Measurements from ENCODE around the gene PDLIM3. TPM values are rescaled to one million over a fixed set of nuclear protein-coding genes. Genes with fewer than 3 reads are reported as not detected.
A peak's percentile ranks its signal among the peaks of the same experiment; 100 is the strongest.

The PDLIM3 gene
- total RNA-seq, 1 donor, result 3.0 TPM

DNA sequence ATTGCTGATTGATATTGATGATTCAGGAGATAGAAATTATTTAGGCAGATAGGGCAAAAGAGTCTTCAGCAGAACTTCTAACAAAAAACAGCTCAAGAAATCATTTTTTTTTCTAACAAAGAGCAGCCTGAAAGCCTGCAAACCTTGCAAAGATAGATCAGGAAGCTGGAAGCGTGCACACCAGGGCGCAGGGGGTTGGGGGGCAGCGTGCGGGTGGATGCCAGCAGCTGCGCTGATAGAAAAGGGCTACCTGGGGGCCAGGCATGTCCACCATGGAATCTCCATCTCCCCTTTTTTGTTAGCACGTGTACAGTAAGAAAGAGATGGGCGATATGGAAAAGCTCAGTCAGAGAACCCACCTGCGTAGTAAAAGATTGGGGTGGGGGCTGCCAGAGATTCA lies 62.1 kb downstream of the PDLIM3 start:
- TF ChIP-seq, protein P1, sequence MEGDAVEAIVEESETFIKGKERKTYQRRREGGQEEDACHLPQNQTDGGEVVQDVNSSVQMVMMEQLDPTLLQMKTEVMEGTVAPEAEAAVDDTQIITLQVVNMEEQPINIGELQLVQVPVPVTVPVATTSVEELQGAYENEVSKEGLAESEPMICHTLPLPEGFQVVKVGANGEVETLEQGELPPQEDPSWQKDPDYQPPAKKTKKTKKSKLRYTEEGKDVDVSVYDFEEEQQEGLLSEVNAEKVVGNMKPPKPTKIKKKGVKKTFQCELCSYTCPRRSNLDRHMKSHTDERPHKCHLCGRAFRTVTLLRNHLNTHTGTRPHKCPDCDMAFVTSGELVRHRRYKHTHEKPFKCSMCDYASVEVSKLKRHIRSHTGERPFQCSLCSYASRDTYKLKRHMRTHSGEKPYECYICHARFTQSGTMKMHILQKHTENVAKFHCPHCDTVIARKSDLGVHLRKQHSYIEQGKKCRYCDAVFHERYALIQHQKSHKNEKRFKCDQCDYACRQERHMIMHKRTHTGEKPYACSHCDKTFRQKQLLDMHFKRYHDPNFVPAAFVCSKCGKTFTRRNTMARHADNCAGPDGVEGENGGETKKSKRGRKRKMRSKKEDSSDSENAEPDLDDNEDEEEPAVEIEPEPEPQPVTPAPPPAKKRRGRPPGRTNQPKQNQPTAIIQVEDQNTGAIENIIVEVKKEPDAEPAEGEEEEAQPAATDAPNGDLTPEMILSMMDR (IDR thresholded peaks at IDR 0.05; ENCODE audit: insufficient read depth, low read length), result no peak
- no peak for DNase-seq (ENCODE audit: low read depth)
- H3K4me3 ChIP-seq (ENCODE audit: low read depth, low read length), result no peak overlapping the region

DNA sequence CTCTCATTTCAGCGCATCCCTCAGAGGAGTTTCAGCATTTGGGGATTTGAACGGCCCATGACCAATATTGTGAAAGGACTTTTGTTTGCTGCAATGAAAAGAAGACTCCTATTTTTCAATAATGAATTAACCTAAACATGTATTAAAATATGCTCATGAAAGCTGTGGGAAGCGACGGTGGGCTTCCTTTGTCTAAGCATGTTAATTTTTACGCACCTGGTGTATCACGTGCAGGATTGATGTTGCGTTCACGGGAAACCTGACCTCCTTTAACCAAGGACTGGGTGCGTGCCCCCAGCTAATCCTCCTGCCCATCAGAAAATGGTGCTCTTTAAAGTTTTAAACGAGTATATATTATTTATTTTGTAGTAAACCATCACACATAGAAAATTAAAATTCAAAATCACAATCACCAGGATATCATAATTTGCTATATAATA lies 63.2 kb downstream of the PDLIM3 start:
- peak overlapping the region; percentile 74 for H3K4me3 ChIP-seq (ENCODE audit: low read depth, low read length)
- DNase-seq (ENCODE audit: low read depth), result peak; percentile 6
- TF ChIP-seq, protein P1 (IDR thresholded peaks at IDR 0.05; ENCODE audit: insufficient read depth, low read length), result no peak

DNA sequence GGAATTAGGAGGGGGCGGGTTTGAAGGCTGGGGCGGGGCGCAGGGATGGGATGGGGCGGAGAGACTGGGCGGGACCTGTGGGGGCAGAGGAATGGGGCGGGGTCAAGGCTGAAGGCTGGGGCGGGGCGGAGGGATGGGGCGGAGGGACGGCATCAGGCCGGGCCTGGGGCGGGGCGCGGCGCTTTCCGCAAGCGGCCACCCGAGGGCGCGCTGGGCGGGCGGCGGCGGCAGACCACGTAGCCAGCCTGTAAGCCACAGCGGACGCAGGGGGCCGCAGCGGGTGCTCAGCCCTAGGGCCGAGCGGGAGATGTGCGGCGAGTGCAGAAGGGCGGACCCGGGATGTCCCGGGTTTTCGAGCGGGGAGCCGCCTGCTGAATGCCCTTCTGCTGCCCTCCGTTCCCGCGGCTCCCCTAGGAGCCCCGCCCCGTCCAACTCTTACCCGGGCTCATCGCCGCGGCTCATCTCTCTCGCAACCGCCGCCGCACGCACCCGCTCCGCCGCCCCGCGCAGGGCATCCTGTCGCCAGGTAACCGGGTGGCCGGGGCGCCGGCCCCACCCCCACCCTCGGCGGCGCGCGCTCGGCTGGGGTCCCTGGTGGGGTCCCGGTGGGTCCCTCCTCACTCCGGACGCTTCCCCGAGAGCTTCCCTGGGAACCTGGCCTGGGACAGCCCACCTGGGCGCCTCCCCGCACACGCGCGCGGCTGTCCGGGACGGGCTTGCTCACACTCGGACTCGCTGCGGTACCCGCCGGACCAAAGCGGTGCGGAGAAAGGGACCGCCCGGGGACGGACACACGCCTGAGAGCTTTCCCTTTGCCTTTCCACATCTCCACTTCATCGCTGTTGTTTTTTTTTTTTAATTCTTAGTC lies 63.8 kb downstream of the PDLIM3 start, which contains the start of gene CCDC110:
Gene CCDC110, minus strand, starts transcription at position 499 of the 868 bp plus-strand sequence. Its CDS starts 50 bp downstream, at position 449.
- peak within 1 kb of the TSS; percentile 75 for H3K4me3 ChIP-seq (ENCODE audit: low read depth, low read length)
- TF ChIP-seq, protein P1 (IDR thresholded peaks at IDR 0.05; ENCODE audit: insufficient read depth, low read length), result peak; percentile 53
- peak; percentile 97 for DNase-seq (ENCODE audit: low read depth)

DNA sequence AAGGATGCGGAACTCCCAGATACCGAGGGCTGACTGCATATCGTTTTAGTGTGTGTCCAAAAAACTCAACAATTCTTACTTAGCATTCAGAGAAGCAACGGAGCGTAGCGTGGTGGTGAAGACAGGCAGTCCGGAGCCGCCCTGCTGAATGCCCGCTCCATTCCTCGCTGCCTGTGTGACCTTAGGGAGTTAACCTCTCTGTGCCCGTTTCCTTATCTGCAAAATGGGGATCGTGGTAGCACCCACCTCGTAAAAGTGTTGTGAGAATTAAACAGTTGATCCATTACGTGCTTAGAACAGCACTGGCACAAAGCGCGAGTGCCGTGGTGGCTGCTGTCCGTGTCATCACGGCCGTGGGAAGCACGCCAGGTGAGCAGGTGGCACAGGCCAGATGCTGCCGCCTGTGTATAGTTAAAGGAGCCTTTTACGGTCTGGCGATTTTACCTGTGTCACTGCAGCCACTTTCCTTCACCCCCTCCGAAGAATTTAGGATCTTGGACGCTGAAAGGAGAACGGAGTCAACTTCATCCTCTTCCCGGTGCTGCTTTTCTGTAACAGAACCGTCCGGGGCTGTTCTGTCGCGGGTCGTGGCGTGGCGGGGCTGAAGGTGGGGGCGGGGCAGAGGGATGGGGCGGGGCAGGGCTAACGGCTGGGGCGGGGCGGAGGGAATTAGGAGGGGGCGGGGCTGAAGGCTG lies 64.7 kb downstream of the PDLIM3 start:
- TF ChIP-seq, protein P1 (IDR thresholded peaks at IDR 0.05; ENCODE audit: insufficient read depth, low read length), result no peak
- peak; percentile 23 for DNase-seq (ENCODE audit: low read depth)
- peak overlapping the region; percentile 75 for H3K4me3 ChIP-seq (ENCODE audit: low read depth, low read length)

DNA sequence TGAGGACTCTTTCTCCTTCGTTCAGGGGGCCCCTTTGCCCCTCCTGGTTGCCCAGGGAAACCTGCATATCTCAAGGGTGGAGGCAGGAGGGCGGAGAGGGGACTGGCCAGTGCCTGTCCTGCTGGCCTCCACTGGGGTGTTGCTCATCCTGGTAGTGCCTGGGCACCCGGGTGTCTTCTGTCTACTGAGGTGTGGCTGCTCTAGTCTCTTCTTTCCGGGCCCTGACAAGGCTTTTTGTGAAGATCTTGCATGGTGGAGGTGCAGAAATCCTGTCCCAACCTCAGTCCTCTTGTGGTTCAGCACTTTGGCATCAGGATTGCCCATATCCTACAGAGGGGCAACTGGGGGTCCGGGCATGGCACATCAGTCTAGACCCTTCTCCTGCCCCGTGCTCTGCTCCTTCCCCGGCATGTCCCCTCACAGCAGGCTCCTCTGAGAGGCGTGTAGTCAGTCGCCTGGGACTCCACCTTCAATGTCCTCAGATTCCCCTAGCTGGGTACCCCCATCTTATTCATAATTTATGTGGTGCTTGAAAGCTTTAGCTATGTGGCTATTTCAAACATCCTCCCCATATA lies 65.6 kb downstream of the PDLIM3 start:
- no peak overlapping the region for H3K4me3 ChIP-seq (ENCODE audit: low read depth, low read length)
- no peak for DNase-seq (ENCODE audit: low read depth)
- TF ChIP-seq, protein P1 (IDR thresholded peaks at IDR 0.05; ENCODE audit: insufficient read depth, low read length), result no peak

DNA sequence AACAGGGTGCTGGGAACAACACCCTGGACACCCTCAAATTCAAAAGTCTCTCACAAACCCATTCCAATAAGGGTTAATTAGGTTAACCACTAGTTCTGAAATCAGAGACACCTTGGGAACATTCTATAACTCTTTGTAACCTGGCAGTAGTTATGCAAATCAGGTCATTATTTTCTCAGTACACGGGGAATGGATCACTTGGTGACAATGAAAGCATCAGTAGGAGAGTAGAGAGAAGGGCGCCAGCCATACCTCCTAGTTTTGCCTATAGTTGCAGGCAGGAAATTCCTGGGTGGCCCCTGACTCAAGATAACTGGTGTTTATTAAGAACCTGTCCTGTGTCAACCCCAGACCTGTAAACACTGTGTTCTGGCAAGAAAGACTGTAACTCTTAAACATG lies 66.3 kb downstream of the PDLIM3 start:
- TF ChIP-seq, protein P1 (IDR thresholded peaks at IDR 0.05; ENCODE audit: insufficient read depth, low read length), result no peak
- no peak for DNase-seq (ENCODE audit: low read depth)
- no peak overlapping the region for H3K4me3 ChIP-seq (ENCODE audit: low read depth, low read length)

Measured in fibroblast of the aortic adventitia (primary cell).